Activated CD8-positive, alpha-beta memory T cell treated with anti-CD3 and anti-CD28 coated beads, Interleukin-2, amount 50 U/mL, for 1 hour (primary cell): Measurements from ENCODE around the gene HAPLN3.

Experiments
- DNase-seq: peaks from one replicate; pipeline ENCODE4 v3.0.0-alpha.2; 2020; ENCODE audit errors: extremely low read depth

HAPLN3 gene

DNA sequence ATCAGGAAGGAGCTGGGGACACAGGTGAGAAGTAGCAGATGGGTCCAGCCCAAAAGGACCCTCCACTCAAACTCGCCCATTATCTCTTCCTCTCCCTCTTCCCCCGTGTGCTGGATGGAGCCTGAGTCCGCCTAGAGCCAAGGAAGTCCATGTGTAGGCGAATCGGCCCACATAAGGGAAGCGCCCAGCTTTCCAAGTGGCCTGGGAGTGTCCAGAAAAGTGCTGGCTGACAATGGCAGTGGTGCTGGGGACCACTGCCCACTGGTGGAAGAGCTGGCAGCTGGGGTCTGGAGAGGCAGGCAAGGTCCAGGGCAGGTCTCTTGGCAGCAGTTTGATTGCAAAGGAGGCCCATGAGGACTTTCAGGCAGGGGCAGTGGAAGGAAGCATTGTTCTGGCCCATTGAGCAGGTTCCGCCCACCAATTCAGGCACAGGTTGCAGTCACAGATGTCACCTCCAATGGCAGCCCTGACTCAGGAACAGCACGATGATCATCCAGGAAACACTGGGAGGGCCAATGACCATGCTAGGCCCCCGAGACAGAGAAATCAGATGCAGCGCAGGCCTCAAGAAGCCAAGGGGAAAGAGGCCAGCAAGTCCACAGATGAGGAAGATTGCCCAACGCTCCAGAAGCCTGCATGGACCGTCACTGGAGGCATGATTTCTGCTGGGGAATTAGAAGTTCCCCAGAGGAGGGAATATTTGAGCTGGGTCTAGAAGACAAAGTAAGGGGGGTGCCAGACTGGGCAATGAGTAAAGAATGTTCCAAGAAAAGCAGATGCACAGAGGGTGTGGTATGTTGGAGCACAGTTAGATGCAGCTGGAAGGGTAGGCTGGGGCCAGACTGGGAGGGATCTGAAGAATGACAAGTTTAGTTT, 14.8 kb upstream of the HAPLN3 start:
- no peak for DNase-seq

- DNase-seq, result no peak
These were observed 13.6 kb upstream of the HAPLN3 start for GRCh38 chr15:88908697-88909621.

DNA sequence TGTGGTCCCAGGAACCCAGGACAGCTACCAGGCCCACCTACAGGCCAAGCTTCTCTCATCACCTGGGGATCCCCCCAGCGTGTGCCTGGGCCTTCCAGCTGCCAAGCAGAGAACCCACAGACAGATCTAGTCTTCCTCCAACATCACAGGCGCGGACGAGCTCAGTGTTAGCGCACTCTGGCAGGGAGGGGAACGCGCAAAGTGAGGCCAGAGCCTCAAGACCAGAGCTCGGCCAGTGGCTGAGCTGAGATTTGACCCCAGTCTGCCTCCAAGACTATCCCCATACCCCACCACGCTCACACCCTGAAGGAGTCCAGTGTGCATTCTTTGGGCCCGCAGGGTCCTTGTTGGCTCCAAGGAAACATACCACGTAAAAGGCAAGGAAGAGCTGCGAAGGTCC, 12.8 kb upstream of the HAPLN3 start:
- DNase-seq, result no peak

- DNase-seq, result no peak
These were observed 11.8 kb upstream of the HAPLN3 start for GRCh38 chr15:88907111-88907510.

DNA sequence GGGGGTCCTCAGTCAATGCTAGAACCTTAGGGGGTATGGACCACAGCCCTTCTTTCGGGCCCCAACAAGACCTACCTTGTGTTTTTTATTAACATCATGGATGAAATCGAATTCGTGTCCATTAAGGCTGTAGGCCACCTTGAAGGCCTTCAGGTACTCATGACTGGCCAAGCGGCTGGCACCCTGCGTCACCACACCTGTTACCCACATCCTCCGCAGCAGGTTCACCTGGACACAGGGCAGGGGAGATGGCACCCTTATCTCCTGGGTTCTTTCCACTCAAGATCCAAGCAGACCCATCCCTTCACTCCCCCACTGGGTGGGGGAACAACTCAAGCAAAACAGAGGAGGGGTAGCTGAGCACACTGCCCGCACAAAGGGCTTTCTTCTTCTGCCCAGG, 11.2 kb upstream of the HAPLN3 start:
- no peak for DNase-seq

- DNase-seq, result no peak
These were observed 10.8 kb upstream of the HAPLN3 start for GRCh38 chr15:88906130-88906529.

DNA sequence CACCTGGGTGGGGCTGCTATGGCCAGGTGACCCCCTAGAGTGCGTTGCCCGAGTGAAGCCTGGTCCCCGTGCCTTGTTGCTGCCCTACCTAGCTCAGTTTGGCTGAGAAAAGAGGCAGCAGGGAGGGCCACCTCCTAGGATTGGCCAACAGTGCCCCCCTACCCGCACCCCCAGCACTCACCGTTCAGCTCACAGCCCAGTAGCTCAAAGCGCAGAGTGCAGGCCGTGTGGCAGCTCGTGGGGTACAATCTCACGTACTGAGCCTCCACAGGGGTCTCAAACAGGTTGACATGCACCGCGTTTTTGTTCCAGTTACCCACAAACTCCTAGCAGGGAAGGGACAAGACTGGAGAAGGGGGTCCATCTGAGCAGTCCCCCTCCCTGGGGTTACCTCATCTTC, 10.2 kb upstream of the HAPLN3 start:
- no peak for DNase-seq

DNA sequence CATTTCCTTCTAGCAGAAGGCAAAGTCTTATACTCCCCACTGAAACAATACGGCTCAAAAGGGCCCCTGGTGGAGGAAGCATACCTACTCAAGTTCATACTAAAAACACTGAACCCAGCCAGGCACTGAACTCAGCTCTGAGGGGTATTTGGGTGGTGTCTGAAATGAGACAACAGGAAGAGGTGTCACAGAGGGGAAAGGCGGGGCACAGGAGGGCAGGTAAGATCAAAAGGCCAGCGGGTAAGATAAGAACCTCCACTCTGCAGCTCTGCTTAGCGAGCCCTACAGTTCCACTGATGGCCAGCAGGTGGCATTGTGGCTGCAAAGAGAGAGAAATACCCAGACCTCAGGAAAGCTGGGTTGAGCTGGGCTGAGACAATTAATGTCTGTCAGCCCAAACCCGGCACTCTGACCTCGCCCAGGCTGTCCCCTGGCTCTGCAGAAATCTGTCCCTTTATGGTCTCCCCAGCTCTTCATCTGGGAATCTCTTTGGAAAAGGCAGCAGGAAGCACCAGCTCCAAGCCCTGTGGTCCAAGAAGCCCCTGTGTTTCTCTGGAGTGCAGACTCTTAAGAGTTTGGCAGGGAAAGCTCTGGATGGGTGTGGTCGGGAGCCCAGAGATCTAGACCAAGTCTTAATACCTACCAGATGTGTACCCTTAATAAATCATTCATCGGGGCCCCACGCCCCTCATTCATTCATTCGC, 9.4 kb upstream of the HAPLN3 start:
- peak; percentile 90 for DNase-seq

DNA sequence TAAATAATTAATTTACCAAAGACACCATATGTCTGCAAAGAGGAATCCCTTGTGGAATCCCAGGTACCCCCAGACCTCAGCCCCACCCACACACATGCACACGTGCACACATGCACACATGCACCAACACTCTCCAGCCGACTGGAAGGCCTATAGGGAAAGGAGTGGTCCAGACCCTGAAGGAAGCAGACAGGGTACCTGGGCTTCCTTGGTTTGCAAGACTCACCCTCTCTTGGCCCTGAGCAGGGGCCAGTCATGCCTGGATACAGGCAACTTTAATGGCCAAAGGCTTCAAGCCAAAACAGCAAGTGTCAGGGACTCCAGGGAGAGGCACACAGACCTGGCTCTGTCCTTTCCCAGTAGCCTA, 8.9 kb upstream of the HAPLN3 start:
- no peak for DNase-seq

- no peak for DNase-seq
These were observed 7.5 kb upstream of the HAPLN3 start for GRCh38 chr15:88902846-88903245.

DNA sequence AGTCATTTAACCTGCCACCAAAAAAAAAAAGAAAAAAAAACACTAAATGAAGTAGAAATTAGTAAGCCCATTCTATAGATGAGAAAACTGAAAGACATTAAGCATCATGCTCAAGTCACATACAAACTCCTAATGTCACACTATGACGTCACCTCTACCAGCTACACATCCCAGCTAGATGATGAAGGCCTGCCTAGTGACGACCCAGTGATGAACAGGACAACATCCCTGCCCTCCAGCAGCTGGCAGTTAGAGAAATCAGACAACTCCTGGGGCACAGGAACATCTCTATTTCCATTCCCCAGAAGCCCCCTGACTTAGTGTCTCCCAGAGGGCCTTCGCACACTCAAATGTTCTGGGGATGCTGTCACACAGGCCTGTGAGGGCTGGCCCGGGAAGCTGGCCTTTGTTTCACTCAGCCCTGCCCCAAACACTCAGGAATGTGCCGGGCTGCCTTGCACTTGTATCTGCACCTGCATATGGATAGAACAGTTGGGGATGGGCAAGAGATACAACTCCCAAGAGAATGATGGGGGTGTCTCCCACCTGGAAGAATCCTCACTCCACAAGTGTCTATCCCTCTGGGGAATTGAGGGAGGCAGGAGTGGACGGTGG, 7.0 kb upstream of the HAPLN3 start:
- no peak for DNase-seq

DNA sequence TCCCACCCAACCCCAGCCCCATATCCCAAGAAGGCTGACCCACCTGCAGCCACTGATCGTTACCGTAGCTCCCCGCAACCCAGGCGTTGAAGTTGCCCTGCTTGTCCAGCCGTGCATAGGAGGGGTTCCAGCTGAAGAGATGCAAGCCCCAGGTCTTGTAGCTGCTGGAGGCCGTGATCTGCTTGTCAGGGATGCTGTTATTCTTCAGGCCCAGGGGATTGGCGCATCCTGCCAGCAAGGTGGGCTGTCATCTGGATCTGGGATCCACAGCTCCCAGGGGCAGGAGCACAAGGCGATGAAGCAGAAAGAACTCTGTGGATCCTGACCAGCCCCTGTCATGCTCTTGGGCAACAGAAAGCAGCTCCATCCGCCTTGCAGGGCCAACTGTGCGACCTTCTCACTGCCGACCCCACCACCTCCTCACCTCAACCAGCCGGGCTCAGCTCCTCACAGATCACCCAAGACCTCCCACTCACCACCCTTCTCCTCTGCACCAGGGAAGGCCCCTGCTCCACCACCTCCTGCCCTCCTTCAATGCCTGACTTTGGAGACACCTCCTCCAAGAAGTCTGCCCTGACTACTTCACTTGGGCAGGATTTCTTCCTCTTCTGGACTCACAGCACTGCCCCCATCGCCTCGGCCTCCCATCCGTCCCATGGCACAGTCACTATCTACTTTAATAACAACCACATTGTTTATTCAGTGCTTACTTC, 6.3 kb upstream of the HAPLN3 start:
- no peak for DNase-seq

DNA sequence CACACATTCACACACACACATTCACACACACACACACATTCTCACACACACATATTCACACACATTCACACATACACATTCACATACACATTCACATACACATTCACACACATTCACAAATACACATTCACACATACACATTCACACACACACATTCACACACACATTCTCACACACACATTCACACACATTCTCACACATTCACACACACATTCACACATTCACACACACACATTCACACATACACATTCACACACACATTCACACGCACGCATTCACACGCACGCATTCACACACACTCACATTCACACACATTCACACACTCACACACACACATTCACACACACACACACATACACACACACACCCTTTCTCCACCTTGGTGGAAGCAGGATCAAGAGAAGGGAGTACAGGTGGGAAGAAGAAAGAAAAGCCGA, 5.7 kb upstream of the HAPLN3 start:
- no peak for DNase-seq

DNA sequence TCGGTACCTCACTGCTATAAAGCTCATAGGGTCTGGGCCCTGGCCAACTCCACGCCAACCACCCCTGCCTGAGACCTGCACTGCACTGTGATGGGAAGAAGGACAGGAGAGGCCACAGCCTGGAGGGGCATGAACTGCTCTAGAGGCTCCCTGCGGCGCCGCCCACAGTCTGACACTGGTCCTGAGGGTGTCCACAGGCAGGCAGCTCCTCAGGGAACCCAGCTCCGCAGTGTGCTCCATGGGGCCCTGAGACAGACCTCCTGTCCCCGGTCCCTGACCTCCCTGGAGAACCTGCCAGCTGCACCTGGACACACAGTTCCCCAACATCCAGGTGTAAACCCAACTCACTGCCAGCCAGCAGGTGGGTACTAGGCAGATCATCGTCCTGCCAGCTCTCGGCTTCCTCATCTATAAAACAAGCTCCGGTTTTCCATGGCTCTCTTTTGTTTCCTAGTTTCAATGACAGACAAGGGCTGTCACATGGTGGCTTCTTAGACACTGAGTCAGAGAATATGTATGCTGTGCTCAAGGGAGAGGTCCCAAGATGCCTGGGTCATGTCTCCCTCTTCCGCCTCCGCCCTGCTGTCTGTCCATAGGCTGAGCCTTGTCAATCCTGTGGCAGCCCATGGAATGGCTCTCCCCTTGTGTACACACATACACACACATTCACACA, 5.1 kb upstream of the HAPLN3 start:
- DNase-seq, result no peak

DNA sequence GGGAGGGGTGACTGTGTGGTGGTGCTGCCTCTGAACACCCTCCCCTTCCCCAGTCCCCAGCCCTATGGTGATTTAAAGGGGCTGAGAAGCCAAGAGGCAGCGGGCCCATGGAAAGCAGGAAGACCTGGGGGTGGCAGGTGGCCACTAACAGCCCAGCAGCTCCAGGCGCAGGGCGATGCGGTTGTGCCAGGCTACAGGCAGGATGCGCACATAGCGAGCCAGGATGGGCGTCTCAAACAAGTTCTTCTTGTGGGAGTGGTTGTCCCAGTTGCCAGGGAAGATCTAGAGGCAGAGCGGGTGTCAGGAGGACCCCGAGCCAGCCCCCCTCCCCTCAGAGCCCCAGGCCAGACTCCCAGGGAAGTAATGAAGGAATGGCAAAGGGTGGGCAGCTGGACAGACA, 3.9 kb upstream of the HAPLN3 start:
- DNase-seq, result no peak

DNA sequence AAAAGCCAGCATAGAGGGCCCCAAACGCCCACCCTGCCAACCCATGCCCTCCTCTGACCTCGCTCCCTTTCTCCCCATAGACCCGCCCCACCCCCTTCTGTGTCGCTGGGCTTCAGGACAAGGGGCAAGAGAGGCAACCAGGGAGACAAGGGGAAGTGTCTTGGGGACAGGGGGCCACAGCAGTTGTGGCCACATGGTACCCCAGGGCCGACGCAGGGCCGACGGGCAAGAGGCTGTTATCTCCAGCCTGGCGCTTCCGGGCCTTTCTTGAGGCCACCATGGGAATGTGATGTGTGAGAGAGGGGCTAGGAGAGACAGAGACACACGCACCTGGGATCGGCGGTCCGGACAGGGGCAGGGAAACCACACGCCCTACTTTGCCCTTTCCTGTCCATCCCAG, 3.4 kb upstream of the HAPLN3 start:
- DNase-seq, result no peak

DNA sequence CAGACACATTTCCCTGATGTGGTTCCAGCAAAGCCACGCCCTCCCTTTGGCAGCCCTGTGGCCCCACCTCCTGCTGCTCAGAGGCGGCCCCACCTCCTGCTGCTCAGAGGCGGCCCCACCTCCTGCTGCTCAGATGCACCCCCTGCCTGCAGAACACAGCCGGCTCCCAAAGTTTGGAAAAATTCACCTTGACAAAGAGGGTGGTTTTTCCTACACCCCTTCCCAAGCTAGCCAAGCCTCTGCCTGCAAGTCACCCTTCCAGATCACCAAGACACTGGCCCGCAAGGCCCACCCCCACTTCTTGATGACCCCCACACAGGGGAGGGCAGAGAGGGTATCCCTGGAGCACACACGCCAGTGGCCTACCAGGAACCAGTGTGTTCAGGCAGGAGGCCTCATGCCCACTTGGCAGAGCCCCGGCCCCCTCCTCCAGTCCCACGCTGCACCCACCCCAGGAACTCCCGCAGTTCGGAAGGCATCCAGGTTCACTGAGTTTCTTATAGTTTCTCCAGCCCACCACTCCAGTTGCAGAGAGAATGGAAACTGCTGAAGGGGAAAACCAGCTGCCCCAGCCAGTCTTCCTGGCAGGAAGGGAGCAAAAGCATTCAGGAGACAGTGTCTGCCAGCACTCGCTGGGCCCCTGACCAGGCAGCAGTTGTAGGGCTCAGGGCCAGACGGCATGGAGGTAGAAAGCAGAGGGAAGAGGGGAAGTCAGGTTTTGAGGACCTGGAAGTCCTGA, 2.3 kb upstream of the HAPLN3 start:
- DNase-seq, result peak; percentile 44

DNA sequence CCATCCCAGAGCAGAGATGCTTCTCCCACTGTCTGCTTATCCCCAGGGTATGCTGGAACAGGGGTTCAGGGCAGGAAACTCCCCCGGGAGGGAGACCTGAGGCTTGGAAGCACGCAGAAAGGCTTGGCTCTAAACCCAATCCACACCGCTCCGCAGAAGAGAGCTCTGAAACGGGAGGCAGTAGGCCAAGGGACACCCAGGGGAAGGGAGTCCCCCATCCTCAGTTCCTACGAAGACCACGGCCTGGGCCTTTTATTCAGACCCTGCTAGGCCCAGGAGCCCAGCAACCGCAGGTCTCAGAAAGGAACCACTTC, 1.8 kb upstream of the HAPLN3 start:
- no peak for DNase-seq

DNA sequence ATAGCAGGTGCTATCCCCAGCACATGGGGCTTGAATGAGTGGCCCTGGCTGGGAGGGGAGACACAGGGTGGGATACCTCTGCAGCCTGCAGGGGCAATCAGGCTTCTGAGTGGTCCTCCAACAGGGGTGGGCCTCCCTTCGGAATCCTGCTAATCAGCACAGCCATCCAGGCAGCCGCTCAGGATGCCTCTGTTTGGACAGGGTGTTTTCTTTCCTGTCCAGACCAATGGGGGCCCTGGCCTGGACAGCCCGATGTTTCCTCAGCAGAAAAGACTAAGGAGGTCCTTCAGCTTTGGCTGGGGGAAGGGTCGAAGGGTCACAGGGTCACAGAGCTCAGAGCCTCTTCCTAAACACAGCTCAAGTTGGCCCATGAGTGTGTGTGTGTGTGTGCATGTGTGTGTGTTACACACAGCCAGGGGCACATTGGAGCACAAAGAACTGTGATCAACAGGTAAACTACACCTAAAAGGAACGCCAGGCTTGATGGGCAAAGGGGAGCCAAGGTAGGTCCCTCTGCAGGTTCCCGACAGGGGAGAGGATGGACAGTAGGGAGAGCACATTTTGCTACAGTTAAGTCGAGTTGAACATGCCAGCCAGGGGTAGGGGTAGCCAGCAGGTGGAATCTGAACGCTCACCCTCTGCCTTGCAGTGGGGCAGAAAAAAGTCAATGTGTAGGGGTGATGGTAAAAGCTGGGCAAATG, 1.1 kb upstream of the HAPLN3 start:
- DNase-seq, result no peak
